ENCODE measurements around the gene NUDCD2. TPM values are rescaled to one million over a fixed set of nuclear protein-coding genes. Genes with fewer than 3 reads are reported as not detected.
A peak's percentile ranks its signal among the peaks of the same experiment; 100 is the strongest.

Gene NUDCD2
- polyA plus RNA-seq, 1 of the 3 experiments (the other 2 are of a cell fraction) = 7.8 TPM

DNA sequence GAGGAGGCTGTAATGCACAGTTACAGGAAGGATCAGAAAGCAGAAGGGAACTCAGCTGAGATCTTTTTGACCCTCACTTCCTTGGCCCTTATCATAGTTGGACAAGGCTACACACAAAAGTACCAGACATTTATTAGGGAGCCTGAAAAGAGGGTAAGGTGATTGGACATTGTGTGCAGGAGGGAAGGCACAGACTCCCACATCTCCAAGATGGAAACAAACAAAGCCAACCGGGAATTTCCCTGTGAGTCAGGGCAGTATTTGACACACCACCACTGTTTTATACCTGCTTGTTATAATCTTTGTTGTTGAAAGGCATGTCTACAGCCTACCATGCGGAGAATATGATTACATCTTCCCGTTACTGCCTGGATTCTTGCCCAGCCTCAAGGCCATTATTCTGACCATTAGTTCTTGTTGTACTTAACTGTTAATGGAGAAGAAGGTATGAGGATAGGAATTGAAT, 25.5 kb downstream of the NUDCD2 start:
- CTCF ChIA-PET = interaction anchor here (1.7 kb wide), 1 partner anchor 26 kb away, joined by 6 read pairs; no protein-coding TSS in a partner anchor
- Histone ChIP-seq H3K4me3 (ENCODE audit: low read depth in 2 of 2, low read length in 1 of 2) (no peak overlapping the region), H3K9me3 (no peaks in the 10 kb centered on the region), H3K79me2 (ENCODE audit: insufficient read depth) (peaks cover 21% of the 10 kb centered on the region), H3K4me2 (no peak overlapping the region), H3K27ac (ENCODE audit: low read depth in 2 of 2, low read length in 1 of 2) (peak overlapping the region in 1 of 2 experiments; percentile 47; a peak in 2 of 4 replicates), H3K9ac (no peak overlapping the region), H3K27me3 (ENCODE audit: insufficient read depth) (no peaks in the 10 kb centered on the region), H4K20me1 (ENCODE audit: insufficient read depth) (peaks cover 13% of the 10 kb centered on the region), H3K36me3 (replicated peaks in 1 of 2; ENCODE audit: control insufficient read depth in 1 of 2, insufficient read depth in 2 of 2, low read length in 1 of 2) (peaks cover 3 to 4% of the 10 kb centered on the region in 2 experiments), H3F3A (replicated peaks; ENCODE audit: insufficient read depth) (peaks cover 4% of the 10 kb centered on the region), H3K4me1 (ENCODE audit: control insufficient read depth in 1 of 2, insufficient read depth in 2 of 2, low read depth in 1 of 2, low read length in 1 of 2) (peaks cover 4 to 19% of the 10 kb centered on the region in 2 experiments; a peak in 2 of 4 replicates), H2AFZ (ENCODE audit: low read depth) (0 out of 2 replicates have a peak overlapping the region, but pooled peaks have one; percentile 20), H3K9me2 (no peaks in the 10 kb centered on the region)
- TF ChIP-seq EP300 (IDR thresholded peaks at IDR 0.05; ENCODE audit: borderline replicate concordance in 1 of 2, low read depth in 1 of 2, low read length in 1 of 2) (0 out of 4 replicates have a peak, but pooled peaks of 1 of the 2 experiments have one; percentile 9), RXRA (IDR thresholded peaks at IDR 0.05; ENCODE audit: borderline replicate concordance, low read depth) (no peak), NRF1 (IDR thresholded peaks at IDR 0.05; ENCODE audit: low read depth, low read length) (no peak), GATA2 (CRISPR knock-in tag; IDR thresholded peaks at IDR 0.05) (peak; percentile 22; the same call in 1 of the 2 replicates), JUND (IDR thresholded peaks at IDR 0.05) (0 out of 2 replicates have a peak, but pooled peaks have one; percentile 13), CHD2 (IDR thresholded peaks at IDR 0.05; ENCODE audit: low read length, partially characterized antibody) (no peak)
- TF ChIP-seq, protein P1, sequence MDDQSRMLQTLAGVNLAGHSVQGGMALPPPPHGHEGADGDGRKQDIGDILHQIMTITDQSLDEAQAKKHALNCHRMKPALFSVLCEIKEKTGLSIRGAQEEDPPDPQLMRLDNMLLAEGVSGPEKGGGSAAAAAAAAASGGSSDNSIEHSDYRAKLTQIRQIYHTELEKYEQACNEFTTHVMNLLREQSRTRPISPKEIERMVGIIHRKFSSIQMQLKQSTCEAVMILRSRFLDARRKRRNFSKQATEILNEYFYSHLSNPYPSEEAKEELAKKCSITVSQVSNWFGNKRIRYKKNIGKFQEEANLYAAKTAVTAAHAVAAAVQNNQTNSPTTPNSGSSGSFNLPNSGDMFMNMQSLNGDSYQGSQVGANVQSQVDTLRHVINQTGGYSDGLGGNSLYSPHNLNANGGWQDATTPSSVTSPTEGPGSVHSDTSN (IDR thresholded peaks at IDR 0.05) = 0 out of 2 replicates have a peak, but pooled peaks have one; percentile 13
- TF ChIP-seq, protein P2, sequence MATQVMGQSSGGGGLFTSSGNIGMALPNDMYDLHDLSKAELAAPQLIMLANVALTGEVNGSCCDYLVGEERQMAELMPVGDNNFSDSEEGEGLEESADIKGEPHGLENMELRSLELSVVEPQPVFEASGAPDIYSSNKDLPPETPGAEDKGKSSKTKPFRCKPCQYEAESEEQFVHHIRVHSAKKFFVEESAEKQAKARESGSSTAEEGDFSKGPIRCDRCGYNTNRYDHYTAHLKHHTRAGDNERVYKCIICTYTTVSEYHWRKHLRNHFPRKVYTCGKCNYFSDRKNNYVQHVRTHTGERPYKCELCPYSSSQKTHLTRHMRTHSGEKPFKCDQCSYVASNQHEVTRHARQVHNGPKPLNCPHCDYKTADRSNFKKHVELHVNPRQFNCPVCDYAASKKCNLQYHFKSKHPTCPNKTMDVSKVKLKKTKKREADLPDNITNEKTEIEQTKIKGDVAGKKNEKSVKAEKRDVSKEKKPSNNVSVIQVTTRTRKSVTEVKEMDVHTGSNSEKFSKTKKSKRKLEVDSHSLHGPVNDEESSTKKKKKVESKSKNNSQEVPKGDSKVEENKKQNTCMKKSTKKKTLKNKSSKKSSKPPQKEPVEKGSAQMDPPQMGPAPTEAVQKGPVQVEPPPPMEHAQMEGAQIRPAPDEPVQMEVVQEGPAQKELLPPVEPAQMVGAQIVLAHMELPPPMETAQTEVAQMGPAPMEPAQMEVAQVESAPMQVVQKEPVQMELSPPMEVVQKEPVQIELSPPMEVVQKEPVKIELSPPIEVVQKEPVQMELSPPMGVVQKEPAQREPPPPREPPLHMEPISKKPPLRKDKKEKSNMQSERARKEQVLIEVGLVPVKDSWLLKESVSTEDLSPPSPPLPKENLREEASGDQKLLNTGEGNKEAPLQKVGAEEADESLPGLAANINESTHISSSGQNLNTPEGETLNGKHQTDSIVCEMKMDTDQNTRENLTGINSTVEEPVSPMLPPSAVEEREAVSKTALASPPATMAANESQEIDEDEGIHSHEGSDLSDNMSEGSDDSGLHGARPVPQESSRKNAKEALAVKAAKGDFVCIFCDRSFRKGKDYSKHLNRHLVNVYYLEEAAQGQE (IDR thresholded peaks at IDR 0.05; ENCODE audit: low read depth, low read length) = no peak
- POLR2A ChIA-PET = no interaction called here
- no peak for DNase-seq
- WGBS (ENCODE audit: low lambda C conversion rate) = 10% methylated on average over 3 of the region's 3 CpGs

DNA sequence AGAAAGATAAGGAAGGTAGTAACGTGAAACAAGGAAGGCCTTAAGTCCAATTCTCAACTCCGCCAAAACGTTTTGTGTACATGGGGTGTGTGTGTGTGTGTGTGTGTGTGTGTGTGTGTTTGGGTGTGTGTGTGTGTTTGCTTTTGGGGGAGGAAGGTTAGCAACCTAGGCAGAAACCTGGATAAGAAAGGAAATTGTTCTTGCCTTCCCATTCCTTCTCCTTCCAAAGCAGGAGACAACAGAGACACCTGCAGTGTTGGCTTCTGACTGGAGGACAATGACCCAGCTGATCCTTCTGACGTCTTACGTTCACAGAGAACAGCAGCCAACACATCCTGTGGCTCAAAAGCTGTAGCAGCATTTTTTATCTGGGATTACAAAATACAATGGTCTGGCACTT, 26.6 kb downstream of the NUDCD2 start:
- Histone ChIP-seq H3K4me3 (ENCODE audit: low read depth in 2 of 2, low read length in 1 of 2) (no peak overlapping the region), H4K20me1 (ENCODE audit: insufficient read depth) (peaks cover 2% of the 10 kb centered on the region; the same call in 1 of the 2 replicates)
- CTCF ChIA-PET = interaction anchor here (1.7 kb wide), 1 partner anchor 25 kb away, joined by 6 read pairs; no protein-coding TSS in a partner anchor
- TF ChIP-seq RAD21 (IDR thresholded peaks at IDR 0.05; ENCODE audit: low read length) (no peak), SMC3 (IDR thresholded peaks at IDR 0.05; ENCODE audit: low read depth, low read length) (no peak), SIN3A (IDR thresholded peaks at IDR 0.05; ENCODE audit: borderline replicate concordance, low read depth, low read length) (no peak), GATA2 (CRISPR knock-in tag; IDR thresholded peaks at IDR 0.05) (no peak), NFIC (IDR thresholded peaks at IDR 0.05; ENCODE audit: borderline replicate concordance) (no peak), POLR2AphosphoS5 (IDR thresholded peaks at IDR 0.05; ENCODE audit: low read depth, low read length) (no peak), JUND (IDR thresholded peaks at IDR 0.05) (no peak), FOXM1 (IDR thresholded peaks at IDR 0.05; ENCODE audit: low read depth) (no peak), EZH2phosphoT487 (IDR thresholded peaks at IDR 0.05; ENCODE audit: borderline replicate concordance, low read depth) (no peak), RCOR1 (IDR thresholded peaks at IDR 0.05; ENCODE audit: low read length) (no peak), CHD2 (IDR thresholded peaks at IDR 0.05; ENCODE audit: low read length, partially characterized antibody) (no peak), YY1 (IDR thresholded peaks at IDR 0.05; ENCODE audit: low read depth) (no peak)
- TF ChIP-seq, protein P3, sequence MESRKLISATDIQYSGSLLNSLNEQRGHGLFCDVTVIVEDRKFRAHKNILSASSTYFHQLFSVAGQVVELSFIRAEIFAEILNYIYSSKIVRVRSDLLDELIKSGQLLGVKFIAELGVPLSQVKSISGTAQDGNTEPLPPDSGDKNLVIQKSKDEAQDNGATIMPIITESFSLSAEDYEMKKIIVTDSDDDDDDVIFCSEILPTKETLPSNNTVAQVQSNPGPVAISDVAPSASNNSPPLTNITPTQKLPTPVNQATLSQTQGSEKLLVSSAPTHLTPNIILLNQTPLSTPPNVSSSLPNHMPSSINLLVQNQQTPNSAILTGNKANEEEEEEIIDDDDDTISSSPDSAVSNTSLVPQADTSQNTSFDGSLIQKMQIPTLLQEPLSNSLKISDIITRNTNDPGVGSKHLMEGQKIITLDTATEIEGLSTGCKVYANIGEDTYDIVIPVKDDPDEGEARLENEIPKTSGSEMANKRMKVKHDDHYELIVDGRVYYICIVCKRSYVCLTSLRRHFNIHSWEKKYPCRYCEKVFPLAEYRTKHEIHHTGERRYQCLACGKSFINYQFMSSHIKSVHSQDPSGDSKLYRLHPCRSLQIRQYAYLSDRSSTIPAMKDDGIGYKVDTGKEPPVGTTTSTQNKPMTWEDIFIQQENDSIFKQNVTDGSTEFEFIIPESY (IDR thresholded peaks at IDR 0.05; ENCODE audit: borderline replicate concordance, low read depth) = no peak
- TF ChIP-seq, protein P4, sequence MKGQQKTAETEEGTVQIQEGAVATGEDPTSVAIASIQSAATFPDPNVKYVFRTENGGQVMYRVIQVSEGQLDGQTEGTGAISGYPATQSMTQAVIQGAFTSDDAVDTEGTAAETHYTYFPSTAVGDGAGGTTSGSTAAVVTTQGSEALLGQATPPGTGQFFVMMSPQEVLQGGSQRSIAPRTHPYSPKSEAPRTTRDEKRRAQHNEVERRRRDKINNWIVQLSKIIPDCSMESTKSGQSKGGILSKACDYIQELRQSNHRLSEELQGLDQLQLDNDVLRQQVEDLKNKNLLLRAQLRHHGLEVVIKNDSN (IDR thresholded peaks at IDR 0.05; ENCODE audit: borderline replicate concordance, low read depth) = no peak

More for the DNA sequence above, 26.6 kb downstream of the NUDCD2 start:
- POLR2A ChIA-PET = no interaction called here
- no peaks in the 10 kb centered on the region for H3K9me2 ChIP-seq
- no peak overlapping the region for H3K27ac ChIP-seq (ENCODE audit: low read depth in 2 of 2, low read length in 1 of 2)
- H3K4me2 ChIP-seq = no peak overlapping the region
- WGBS (ENCODE audit: low lambda C conversion rate) = 84% methylated on average over 5 of the region's 5 CpGs
- no peaks in the 10 kb centered on the region for H3K9me3 ChIP-seq
- no peaks in the 10 kb centered on the region for H3K36me3 ChIP-seq (replicated peaks in 1 of 2; ENCODE audit: control insufficient read depth in 1 of 2, insufficient read depth in 2 of 2, low read length in 1 of 2)
- no peak overlapping the region for H2AFZ ChIP-seq (ENCODE audit: low read depth)
- no peak overlapping the region for H3K9ac ChIP-seq
- H3K79me2 ChIP-seq (ENCODE audit: insufficient read depth) = peaks cover 9% of the 10 kb centered on the region
- peaks cover 0 to 8% of the 10 kb centered on the region in 2 experiments; a peak in 2 of 4 replicates for H3K4me1 ChIP-seq (ENCODE audit: control insufficient read depth in 1 of 2, insufficient read depth in 2 of 2, low read depth in 1 of 2, low read length in 1 of 2)
- DNase-seq = no peak
- no peaks in the 10 kb centered on the region for H3F3A ChIP-seq (replicated peaks; ENCODE audit: insufficient read depth)
- no peaks in the 10 kb centered on the region for H3K27me3 ChIP-seq (ENCODE audit: insufficient read depth)
